PFSK-1 (cell line): Measurements from ENCODE around the gene TTLL4.

Source experiments
- FOXP2 ChIP-seq: optimal IDR thresholded peaks from 2 replicates; pipeline ENCODE3; 2011; ENCODE audit warnings: borderline replicate concordance, control low read depth, inconsistent platforms; ENCODE audit not compliant: insufficient read depth; ENCODE audit errors: extremely low read length, extremely low read depth
- POLR2AphosphoS5 ChIP-seq: IDR thresholded peaks from 2 replicates; pipeline ENCODE4 v1.6.1; 2012; ENCODE audit warnings: low read depth, mild to moderate bottlenecking, control low read depth, low read length, moderate library complexity
- SIN3A ChIP-seq: IDR thresholded peaks from 2 replicates; pipeline ENCODE4 v1.6.1; 2012; ENCODE audit warnings: mild to moderate bottlenecking, low read length, moderate library complexity, borderline replicate concordance; ENCODE audit not compliant: insufficient read depth
- TAF1 ChIP-seq: IDR thresholded peaks from 2 replicates; pipeline ENCODE4 v1.6.1; 2012; ENCODE audit warnings: low read length, control low read depth, borderline replicate concordance; ENCODE audit not compliant: insufficient read depth
- TF ChIP-seq, protein P1 (sequence below), 2 experiments: IDR thresholded peaks; 2 replicates each; pipeline versions ENCODE4 v1.6.1 to v1.8.0; 2011 to 2012; ENCODE audit warnings: low read depth in 2 of 2, low read length in 2 of 2, control low read depth in 1 of 2, inconsistent platforms in 1 of 2, mild to moderate bottlenecking in 1 of 2, moderate library complexity in 1 of 2; ENCODE audit not compliant: insufficient read depth in 1 of 2

TTLL4 gene

GRCh38 chr2:218780046-218780445 is 69.4 kb downstream of the TTLL4 start:
- TF ChIP-seq SIN3A (no peak), POLR2AphosphoS5 (no peak), TAF1 (no peak), FOXP2 (no peak)
- TF ChIP-seq, protein P1, sequence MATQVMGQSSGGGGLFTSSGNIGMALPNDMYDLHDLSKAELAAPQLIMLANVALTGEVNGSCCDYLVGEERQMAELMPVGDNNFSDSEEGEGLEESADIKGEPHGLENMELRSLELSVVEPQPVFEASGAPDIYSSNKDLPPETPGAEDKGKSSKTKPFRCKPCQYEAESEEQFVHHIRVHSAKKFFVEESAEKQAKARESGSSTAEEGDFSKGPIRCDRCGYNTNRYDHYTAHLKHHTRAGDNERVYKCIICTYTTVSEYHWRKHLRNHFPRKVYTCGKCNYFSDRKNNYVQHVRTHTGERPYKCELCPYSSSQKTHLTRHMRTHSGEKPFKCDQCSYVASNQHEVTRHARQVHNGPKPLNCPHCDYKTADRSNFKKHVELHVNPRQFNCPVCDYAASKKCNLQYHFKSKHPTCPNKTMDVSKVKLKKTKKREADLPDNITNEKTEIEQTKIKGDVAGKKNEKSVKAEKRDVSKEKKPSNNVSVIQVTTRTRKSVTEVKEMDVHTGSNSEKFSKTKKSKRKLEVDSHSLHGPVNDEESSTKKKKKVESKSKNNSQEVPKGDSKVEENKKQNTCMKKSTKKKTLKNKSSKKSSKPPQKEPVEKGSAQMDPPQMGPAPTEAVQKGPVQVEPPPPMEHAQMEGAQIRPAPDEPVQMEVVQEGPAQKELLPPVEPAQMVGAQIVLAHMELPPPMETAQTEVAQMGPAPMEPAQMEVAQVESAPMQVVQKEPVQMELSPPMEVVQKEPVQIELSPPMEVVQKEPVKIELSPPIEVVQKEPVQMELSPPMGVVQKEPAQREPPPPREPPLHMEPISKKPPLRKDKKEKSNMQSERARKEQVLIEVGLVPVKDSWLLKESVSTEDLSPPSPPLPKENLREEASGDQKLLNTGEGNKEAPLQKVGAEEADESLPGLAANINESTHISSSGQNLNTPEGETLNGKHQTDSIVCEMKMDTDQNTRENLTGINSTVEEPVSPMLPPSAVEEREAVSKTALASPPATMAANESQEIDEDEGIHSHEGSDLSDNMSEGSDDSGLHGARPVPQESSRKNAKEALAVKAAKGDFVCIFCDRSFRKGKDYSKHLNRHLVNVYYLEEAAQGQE (IDR thresholded peaks at IDR 0.05; ENCODE audit: insufficient read depth in 1 of 2, low read depth in 2 of 2, low read length in 2 of 2) = no peak

- TF ChIP-seq TAF1 = no peak
- TF ChIP-seq POLR2AphosphoS5 = no peak
- TF ChIP-seq, protein P1 (IDR thresholded peaks at IDR 0.05; ENCODE audit: insufficient read depth in 1 of 2, low read depth in 2 of 2, low read length in 2 of 2) = no peak
- no peak for TF ChIP-seq FOXP2
- TF ChIP-seq SIN3A = no peak
These were observed 70.4 kb downstream of the TTLL4 start for GRCh38 chr2:218780851-218781690.

GRCh38 chr2:218781691-218782527 is 71.3 kb downstream of the TTLL4 start, which contains the start of gene CYP27A1:
Gene CYP27A1 (plus strand): TSS chr2:218782147. CDS start chr2:218782183, 36 bp downstream.
- no peak for TF ChIP-seq POLR2AphosphoS5
- TF ChIP-seq FOXP2 = no peak
- no peak for TF ChIP-seq SIN3A
- TF ChIP-seq, protein P1 (IDR thresholded peaks at IDR 0.05; ENCODE audit: insufficient read depth in 1 of 2, low read depth in 2 of 2, low read length in 2 of 2) = no peak
- TF ChIP-seq TAF1 = no peak

GRCh38 chr2:218782528-218782844 is 71.9 kb downstream of the TTLL4 start:
- TF ChIP-seq FOXP2 (no peak), SIN3A (no peak), POLR2AphosphoS5 (no peak), TAF1 (no peak)
- TF ChIP-seq, protein P1 (IDR thresholded peaks at IDR 0.05; ENCODE audit: insufficient read depth in 1 of 2, low read depth in 2 of 2, low read length in 2 of 2) = no peak
